Thyroid gland (tissue), 4 donors: ENCODE measurements around the gene FITM1.

Experiments
- POLR2A ChIP-seq, 2 donors: fragments of 450-650 bp; IDR thresholded peaks; one replicate each; pipeline ENCODE4 v1.6.1; 2017; ENCODE audit warnings: antibody characterized with exemption in 2 of 2, mild to moderate bottlenecking in 2 of 2, moderate library complexity in 1 of 2
- TF ChIP-seq, protein P1 (sequence below), 6 experiments: fragments of 200-600 bp in 3 of 6; fragments of 450-650 bp in 3 of 6; sonication (generic) in 3 of 6; IDR thresholded peaks; one replicate each; pipeline ENCODE4 v1.5.1; 2016 to 2019; ENCODE audit warnings: antibody characterized with exemption in 6 of 6, mild to moderate bottlenecking in 2 of 6, inconsistent platforms in 1 of 6, moderate library complexity in 1 of 6

- TF ChIP-seq, protein P1, sequence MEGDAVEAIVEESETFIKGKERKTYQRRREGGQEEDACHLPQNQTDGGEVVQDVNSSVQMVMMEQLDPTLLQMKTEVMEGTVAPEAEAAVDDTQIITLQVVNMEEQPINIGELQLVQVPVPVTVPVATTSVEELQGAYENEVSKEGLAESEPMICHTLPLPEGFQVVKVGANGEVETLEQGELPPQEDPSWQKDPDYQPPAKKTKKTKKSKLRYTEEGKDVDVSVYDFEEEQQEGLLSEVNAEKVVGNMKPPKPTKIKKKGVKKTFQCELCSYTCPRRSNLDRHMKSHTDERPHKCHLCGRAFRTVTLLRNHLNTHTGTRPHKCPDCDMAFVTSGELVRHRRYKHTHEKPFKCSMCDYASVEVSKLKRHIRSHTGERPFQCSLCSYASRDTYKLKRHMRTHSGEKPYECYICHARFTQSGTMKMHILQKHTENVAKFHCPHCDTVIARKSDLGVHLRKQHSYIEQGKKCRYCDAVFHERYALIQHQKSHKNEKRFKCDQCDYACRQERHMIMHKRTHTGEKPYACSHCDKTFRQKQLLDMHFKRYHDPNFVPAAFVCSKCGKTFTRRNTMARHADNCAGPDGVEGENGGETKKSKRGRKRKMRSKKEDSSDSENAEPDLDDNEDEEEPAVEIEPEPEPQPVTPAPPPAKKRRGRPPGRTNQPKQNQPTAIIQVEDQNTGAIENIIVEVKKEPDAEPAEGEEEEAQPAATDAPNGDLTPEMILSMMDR (IDR thresholded peaks at IDR 0.05), result no peak
- no peak for TF ChIP-seq POLR2A (IDR thresholded peaks at IDR 0.05)
These were observed 43.5 kb upstream of the FITM1 start for GRCh38 chr14:24087004-24087403.
